HG02884 (cell line): ENCODE results near the gene ANXA2R.
"Not testable (repeated sequence)": the region's sequence is repeated elsewhere in the genome, so short reads cannot be mapped to it uniquely, and the experiment has no call there.

ENCODE experiments used
- ATAC-seq: cut with Tn5 transposase; IDR thresholded peaks from one replicate; pipeline ENCODE4 v1.9.1; 2021; ENCODE audit warnings: mild to moderate bottlenecking, moderate library complexity; ENCODE audit not compliant: unreplicated experiment

Gene ANXA2R

DNA sequence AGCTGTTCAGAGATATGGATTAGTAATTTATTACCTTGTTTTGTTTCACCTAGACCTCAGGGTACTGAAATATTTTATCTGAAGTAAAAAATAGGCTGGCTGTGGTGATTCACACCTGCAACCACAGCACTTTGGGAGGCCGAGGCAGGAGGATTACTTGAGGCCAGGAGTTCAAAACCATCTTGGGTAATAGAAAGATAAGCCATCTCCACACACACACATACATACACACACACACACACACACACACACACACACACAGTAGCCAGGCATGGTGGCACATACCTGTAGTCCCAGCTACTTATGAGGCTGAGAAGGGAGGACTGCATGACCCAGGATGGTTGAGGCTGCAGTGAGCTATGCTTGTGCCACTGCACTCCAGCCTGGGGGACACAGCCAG is 3.7 kb downstream of the ANXA2R start:
- no peak for ATAC-seq

DNA sequence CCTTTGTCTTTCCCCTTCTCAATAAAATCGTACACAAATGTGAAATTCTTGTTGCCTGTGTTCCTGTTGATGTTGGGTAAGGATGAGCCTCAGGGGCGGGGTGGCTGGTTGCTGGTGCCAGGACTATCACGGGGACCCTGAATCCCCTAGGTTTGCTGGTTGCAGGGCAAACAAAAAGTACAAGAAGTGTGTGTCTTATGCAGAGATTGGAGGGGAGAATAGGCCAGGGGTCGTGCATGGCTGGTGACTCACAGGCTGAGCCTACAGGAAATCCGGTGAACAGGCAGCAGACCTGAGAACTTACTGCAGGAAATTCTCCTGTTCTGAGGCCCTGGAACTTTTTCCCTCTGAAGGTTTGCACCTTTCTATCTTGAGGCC is 5.5 kb downstream of the ANXA2R start:
- ATAC-seq, result no peak

DNA sequence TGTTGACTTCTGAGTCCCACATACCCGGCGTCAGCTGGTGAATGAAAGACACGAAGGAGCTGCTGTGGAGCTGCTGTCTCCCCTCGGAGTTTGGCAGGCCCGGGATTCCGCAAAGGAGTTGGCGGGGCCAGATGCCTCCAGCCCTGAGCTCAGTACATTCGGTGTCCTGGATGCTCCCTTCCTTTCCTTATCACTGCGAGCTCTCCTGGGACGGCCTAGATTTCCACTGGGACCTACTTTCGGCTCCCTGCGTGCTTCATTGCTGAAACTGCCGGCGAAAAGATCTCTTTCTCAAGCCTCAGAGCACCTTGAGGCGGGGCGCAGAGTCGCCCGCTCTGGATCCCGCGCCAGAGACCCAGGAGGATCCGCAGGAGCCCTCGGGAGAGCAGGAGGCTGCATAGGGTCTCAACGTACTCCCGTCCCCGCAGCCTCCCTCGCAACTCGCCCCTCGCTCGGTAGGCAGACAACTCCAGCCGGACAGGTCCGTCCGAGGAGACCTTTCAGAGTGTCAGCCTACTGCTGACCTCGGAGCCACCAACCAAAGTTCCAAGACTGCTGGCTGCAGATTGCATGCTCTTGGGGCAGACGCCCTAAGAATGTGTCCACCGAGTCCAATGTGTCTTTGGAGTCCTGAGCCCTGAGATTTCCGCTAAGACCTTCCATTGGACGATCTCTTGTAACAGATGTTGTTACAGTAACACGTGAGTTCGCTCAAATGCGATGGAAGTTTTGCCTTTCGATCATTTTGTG is 6.1 kb downstream of the ANXA2R start:
- ATAC-seq, result no peak

DNA sequence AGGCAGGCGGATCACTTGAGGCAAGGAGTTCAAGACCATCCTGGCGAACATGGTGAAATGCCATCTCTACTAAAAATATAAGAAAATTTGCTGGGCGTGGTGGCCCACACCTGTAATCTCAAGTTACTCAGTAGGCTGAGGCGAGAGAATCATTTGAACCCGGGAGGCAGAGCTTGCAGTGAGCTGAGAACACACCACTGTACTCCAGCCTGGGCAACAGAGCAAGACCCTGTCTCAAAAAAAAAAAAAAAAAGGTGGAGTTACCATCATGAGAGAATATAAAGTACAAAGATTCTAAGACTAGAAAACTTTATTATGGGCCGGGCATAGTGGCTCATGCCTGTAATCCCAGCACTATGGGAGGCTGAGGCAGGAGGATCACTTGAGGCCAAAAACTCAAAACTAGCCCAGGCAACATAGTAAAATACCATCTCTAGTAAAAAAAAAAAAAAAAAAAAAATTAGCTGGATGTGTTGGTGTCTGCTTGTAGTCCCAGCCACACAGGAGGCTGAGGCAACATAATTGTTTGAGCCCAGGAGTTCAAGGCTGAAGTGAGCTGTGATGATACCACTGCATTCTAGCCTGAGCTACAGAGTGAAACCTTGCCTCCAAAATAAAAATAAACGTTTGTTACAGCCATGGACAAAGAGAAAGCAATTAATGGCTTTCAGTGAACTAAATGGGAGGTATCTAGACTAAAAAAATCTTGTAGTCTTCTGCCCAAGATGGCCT is 12.9 kb downstream of the ANXA2R start:
- ATAC-seq, result no peak

DNA sequence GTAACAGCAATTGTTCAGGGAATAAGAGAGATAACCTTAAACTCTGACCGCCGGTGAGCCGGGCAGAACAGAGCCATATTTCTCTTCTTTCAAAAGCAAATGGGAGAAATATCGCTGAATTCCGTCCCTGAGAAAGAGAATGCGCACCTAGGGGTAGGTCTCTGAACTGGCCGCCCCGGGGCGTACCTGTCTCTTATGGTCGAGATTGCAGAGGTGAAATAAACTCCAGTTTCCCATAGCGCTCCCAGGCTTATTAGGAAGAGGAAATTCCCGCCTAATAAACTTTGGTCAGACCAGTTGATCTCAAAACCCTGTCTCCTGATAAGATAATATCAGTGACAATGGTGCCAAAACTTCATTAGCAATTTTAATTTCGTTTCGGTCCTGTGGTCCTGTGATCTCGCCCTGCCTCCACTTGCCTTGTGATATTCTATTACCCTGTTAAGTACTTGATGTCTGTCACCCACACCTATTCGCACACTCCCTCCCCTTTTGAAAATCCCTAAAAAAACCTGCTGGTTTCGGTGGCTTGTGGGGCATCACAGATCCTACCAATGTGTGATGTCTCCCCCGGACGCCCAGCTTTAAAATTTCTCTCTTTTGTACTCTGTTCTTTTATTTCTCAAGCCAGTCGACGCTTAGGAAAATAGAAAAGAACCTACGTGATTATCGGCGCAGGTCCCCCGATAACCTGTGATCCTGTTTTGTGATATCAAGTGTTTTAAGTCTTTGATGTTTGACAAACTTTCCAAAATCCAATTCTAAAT is 14.8 kb downstream of the ANXA2R start:
- not testable (repeated sequence) for ATAC-seq

DNA sequence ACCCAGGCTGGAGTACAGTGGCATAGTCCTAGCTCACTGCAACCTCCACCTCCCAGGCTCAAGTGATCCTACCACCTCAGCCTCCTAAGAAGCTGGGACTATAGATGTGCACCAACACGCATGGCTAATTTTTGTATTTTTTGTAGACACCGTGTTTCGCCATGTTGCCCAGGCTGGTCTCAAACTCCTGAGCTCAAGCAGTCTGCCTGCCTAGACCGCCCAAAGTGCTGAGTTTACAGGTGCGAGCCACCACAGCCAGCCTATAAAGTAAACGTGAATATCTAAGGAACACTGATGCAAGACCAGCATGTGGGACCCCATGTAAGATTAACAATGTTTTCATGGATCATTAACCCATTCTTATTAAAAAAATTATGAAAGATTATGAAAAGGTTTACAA is 15.9 kb downstream of the ANXA2R start:
- no peak for ATAC-seq

DNA sequence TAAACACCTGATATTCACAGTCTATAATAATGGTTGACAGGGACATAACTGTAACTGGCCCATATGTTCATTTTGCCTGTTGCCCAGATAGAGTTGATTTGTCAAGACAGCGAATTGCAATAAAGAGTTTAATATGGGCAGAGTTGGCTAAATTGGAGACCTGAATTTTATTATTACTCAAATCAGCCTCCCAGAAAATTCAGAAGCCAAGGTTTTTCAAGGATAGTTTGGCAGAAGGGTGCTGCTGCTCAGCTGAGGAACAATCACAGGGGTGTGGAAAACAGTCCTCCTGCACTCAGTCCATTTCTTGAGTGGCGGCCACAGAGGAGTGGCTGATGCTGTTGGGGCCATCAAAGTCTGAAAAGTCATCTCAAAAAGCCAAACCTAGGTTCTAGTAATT is 19.0 kb downstream of the ANXA2R start:
- no peak for ATAC-seq

DNA sequence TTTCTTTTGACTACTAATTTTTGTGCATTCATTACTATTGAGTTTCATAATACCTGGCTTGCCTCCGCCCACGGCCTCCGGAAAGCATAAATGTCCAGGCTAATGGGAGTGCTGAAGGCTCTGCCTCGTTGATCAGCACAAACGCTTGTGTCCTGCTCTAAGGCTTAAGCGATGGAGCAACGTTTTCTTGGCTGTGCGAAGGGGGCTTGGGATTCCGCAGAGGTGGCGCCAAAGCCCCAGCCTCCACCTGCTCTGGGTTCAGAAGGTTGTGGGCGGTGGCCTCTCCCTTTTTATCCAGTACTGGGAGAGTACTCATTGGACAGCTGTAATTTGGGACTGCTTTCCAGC is 19.7 kb downstream of the ANXA2R start:
- peak; percentile 24 for ATAC-seq

DNA sequence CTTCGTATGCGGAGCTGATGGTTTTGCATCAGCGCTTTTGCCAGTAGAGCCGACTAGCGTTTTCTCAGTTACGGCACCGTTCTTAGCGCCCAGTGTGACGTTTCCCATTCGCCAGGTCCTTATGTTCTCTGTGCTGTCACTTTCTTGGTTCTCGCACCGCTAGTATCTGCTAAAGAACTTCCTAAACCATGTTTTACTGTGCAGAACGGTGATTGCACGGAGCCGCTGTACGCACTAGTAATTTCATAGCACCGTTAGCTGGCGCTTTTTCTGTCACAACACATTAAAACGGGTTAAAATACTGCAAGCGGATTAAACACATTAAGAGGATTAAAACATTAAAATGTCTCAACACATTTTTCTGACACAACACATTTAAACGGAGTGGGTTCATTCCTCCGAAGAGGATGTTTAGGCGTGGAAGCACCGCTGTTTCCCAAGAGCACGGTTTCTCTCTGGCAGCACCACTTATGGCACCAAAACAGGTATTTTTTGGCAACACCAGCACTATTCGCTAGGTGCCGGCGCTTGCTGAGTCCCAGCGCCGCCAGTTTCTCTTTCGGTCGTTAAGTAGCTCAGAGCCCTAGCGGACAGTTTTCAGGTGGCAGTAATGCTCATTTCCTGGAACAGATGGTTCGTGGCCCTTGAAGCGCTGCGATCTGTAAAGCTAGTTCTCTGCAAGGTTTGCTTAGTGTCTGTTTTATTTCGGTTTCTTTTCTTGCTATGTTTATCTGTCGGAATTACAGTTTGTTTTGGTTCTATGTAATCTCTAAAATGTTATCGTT is 20.3 kb downstream of the ANXA2R start:
- peak; percentile 69 for ATAC-seq

DNA sequence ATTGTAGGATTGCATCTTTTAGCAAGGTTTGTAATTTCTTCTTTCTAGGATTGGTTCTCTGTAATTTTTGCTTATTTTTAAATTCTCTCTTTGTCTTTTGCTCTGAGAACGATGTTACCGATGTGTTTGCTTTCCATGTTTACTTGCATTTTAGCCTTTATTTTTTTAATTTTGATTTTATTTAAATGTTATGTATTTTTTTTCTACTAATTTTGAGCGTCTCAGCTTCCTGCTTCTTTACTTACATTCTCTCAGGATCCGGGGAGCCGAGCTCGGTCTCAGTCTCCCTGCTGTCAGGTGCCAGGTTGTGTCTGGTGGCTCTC is 20.9 kb downstream of the ANXA2R start:
- ATAC-seq, result no peak

DNA sequence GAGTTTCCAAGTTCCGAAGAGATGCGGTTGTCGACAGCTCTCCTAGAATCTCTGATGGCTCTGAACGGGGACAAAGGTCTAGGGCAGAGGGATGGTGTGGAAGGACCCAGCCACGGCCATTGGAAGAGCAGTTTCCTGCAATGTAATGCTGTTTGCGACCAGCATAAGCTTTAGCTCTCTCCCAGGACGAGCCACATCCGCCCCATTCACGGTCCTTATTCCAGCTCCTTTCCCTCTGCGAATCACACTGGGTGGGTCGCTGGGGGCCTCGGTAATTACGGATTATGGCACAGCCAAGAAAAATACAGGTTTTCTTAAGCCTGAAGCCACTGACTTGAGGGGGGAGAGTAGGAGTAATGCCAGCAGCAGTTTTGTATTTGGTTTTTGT is 22.7 kb downstream of the ANXA2R start:
- ATAC-seq, result no peak

DNA sequence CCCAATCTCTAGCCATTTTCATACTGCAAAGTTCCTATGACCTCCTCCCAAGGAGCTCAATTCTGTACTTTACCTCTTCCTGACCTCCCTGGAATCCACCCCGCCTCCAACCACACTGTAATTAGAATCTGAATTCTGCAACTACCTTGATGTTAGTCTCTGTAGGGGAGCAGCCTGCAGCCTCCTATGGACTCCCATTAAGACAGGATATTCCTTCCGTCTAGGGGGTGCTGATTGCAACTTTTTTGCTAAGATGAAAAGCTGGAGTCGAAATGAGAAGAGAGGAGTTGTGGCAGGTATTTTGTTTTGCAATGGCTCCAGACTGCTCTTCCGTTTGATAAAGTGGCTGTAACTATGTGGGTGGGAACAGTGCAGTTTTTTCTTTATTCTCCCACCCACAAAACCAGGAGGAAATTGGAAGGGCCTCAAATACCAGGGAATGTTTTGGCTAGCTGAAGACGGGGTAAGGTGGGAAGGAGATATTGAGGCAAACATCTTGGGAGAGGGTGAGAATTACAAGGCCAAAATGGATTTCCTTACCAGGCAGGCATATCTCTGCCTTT is 23.8 kb downstream of the ANXA2R start:
- ATAC-seq, result no peak

DNA sequence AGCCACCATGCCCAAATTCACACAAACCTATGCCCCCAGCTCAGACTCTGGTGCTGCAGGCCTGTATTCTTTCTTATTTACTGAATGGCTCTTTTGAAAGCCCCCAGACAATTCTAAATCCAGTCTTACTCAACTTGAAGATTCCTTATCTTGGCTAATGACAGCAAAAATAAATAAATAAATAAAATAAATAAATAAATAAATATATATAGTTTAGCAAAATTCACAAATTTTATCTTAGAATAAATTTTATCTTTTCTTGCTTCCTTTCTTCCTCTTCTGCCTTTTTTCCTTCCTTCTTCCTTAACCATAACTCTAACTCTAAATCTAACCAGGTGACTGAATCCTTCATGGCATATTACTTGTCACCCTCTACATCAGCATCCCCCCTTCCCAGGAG is 25.6 kb downstream of the ANXA2R start:
- ATAC-seq, result no peak

DNA sequence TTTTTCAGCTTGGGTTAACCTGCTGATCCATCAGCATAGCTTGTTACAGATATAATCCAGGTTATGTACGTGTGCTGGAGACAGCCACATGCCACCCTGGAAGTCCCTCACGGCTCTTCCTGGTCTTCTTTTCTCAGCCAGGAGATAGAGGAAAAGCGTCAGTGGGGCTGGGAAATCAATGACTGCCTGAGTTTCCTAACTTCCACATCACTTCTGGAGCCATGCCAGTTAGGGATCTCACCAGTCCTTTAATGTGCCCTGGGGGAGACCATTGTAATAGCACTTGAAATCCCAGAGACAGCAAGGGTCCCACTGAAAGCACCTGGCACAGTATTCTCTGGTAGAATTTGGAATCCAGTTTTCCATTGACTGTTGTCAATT is 29.2 kb downstream of the ANXA2R start:
- ATAC-seq, result no peak

DNA sequence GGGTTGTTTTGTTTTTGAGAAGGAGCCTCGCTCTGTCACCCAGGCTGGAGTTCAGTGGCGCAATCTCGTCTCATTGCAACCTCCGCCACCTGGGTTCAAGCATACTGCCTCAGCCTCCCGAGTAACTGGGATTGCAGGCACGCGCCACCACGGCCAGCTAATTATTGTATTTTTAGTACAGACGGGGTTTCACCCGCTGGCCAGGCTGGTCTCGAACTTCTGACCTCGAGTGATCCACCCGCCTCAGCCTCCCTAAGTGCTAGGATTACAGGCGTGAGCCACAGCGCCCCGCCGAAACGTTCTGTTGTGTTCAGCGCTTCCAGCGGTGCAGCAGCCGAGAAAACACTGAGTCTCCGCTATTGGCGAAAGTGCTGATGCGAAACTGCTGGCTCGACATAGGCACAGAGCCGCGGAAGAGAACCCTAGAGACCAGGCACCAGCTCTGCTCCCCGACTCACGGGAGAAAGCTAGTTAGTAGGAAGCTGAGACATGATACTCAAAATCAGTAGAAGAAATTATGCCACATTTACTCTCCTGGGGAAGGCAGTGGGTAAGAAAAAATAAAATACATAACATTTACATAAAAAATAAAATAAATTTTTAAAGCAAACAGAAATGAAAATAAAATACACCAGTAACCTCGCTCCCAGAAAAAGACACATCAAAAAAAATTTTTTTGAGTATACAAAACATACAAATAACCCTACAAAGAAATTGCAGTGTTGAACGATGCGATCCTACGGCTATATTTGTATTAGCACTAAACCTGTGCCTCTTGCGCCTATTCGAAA is 31.6 kb downstream of the ANXA2R start:
- peak; percentile 37 for ATAC-seq

DNA sequence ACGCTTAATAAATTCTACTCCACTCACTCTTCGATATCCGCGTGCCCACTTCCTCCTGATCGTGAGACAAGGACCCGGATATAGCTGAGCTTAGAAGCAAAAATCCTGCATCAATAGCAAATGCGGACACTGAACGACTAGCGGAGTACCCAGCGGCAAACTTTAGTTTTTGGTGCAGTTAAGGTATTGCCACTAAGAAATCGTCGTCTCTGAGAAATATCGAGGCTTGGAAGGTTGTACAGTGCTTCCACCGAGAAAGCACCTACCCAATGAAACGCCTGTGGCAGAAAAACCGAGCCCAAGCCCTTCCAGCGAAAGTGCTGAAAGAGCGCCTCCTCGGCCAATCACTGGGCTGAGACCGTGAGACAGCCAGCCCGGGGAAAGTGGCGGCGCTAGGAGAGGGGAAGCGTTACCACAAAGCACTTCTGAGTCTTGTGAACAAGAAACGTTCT is 32.2 kb downstream of the ANXA2R start:
- peak; percentile 43 for ATAC-seq

DNA sequence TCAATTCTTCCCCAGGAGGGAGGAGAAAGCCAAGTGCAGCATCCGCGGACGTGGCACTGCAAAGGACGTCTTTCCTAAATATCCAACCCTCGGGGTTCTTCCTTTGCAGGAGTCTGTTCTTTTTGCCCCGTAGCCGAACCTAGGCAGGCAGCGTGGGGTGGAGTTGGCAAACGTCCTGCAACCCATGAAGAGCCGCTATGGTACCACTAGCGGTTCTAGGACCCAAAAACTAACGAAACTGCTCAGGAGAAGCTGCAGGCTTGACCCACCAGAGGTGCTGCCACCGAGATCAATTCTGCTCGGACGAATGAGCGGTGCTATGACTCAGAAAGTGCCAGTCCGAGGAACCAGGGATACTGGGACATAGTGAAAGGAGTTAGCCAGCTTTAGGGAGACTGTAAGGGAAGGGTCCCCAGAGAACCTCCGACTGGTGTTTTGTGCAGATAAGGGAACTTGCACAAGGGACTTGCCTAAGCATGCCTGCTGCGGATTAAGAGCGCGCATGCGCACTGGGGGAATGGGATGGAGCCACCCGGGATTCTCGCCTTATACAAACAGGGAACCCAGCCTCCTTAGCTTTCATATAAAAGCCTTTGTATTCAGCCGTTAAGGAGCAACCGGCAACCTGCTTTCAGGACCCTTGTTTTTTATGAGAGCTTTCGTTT is 32.7 kb downstream of the ANXA2R start:
- ATAC-seq, result peak; percentile 23

DNA sequence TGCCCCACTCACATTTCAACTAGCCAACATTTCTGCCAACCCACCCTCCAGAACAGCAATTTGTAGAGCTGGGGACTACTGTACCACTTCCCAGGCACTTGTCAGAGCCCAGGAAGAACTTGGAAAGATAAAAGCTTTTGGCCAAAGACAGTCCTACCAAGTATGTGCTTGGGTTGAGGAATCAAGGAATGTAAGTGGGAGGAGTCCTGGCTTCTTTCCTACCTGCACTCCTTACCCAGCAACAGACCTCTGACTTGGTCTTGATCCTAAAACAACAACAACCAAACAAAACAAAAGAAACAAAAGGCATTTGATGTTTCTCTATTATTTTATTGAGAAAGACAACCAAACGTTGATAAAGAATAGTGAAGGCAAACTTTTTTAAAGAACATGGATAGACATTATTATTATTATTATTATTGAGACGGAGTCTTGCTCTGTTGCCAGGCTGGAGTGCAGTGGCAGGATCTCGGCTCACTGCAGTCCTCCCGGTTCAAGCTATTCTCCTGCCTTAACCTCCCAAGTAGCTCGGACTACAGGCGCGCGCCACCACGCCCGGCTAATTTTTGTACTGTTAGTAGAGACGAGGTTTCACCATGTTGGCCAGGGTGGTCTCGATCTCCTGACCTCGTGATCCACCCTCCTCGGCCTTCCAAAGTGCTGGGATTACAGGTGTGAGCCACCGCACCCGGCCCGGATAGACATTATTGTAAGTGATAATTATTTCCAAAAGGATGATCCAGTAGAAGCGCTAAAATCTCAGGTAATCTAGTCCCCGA is 33.5 kb downstream of the ANXA2R start:
- no peak for ATAC-seq

DNA sequence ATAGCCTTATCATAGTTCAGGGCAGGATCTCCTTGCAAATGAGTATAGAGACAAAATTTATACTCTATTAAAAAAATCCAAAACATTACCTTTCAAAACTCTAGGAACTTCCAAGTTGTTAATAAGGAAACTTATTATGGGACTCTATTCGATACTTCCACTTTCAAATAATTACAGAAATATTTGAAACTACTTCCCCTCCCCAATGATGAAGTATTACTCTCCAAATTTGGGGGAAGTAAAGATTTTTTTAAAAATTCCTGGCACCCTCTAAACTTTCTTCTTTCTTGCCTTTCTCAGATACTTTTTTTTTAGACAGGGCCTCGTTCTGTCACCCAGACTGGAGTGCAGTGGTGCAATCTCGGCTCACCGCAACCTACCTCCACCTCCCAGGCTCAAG is 35.1 kb downstream of the ANXA2R start:
- no peak for ATAC-seq
